ENCODE measurements around the gene PAK4.

DNA sequence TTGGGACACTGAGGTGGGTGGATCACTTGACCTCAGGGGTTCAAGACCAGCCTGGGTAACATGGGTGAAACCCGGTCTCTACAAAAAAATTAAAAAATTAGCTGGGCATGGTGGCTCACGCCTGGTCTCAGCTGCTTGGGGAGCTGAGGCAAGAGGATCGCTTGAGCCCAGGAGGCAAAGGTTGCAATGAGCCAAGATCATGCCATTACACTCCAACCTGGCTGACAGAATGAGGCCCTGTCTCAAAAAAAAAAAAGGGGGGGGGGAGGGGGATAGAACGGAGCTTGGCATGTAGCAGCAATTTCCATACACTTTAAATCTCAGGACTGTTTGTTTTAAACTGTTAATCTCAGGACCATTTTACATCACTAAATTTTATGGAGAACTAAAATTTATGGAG, 39.2 kb upstream of the PAK4 start:
- TF ChIP-seq, protein P1, sequence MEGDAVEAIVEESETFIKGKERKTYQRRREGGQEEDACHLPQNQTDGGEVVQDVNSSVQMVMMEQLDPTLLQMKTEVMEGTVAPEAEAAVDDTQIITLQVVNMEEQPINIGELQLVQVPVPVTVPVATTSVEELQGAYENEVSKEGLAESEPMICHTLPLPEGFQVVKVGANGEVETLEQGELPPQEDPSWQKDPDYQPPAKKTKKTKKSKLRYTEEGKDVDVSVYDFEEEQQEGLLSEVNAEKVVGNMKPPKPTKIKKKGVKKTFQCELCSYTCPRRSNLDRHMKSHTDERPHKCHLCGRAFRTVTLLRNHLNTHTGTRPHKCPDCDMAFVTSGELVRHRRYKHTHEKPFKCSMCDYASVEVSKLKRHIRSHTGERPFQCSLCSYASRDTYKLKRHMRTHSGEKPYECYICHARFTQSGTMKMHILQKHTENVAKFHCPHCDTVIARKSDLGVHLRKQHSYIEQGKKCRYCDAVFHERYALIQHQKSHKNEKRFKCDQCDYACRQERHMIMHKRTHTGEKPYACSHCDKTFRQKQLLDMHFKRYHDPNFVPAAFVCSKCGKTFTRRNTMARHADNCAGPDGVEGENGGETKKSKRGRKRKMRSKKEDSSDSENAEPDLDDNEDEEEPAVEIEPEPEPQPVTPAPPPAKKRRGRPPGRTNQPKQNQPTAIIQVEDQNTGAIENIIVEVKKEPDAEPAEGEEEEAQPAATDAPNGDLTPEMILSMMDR (IDR thresholded peaks at IDR 0.05) = no peak
- TF ChIP-seq POLR2A (IDR thresholded peaks at IDR 0.05) = no peak
